Measurements from ENCODE around the gene SLC26A2. TPM values are rescaled to one million over a fixed set of nuclear protein-coding genes. Genes with fewer than 3 reads are reported as not detected.

SLC26A2 gene
- total RNA-seq, 2 donors from 2014 or later: 7.2 to 12.0 TPM

- H3K27me3 ChIP-seq: no peaks in the 10 kb centered on the region
- H3K9me3 ChIP-seq: no peaks in the 10 kb centered on the region
- peaks cover 73% of the 10 kb centered on the region for H3K36me3 ChIP-seq
- H3K4me1 ChIP-seq: peaks cover 0 to 42% of the 10 kb centered on the region in 2 donors
- no peak for DNase-seq (ENCODE audit: low spot score)
- no peak for TF ChIP-seq CTCF (IDR thresholded peaks at IDR 0.05)
- peak overlapping the region; percentile 22 to 58 for H3K27ac ChIP-seq
- H3K4me3 ChIP-seq: no peak overlapping the region
Observed at GRCh38 chr5:150021491-150022157, 61.1 kb downstream of the SLC26A2 start.

- H3K9me3 ChIP-seq: no peaks in the 10 kb centered on the region
- H3K27ac ChIP-seq: peak overlapping the region; percentile 22 to 58
- no peaks in the 10 kb centered on the region for H3K27me3 ChIP-seq
- H3K4me1 ChIP-seq: peaks cover 0 to 42% of the 10 kb centered on the region in 2 donors
- no peak overlapping the region for H3K4me3 ChIP-seq
- H3K36me3 ChIP-seq: peaks cover 74% of the 10 kb centered on the region
- TF ChIP-seq CTCF (IDR thresholded peaks at IDR 0.05): no peak
- DNase-seq (ENCODE audit: low spot score): no peak
Observed at GRCh38 chr5:150022158-150022531, 61.6 kb downstream of the SLC26A2 start.

GRCh38 chr5:150022681-150023080 lies 62.1 kb downstream of the SLC26A2 start:
- no peaks in the 10 kb centered on the region for H3K9me3 ChIP-seq
- no peak for DNase-seq (ENCODE audit: low spot score)
- no peak for TF ChIP-seq CTCF (IDR thresholded peaks at IDR 0.05)
- H3K4me3 ChIP-seq: no peak overlapping the region
- peak overlapping the region; percentile 19 to 58 for H3K27ac ChIP-seq
- peaks cover 79% of the 10 kb centered on the region for H3K36me3 ChIP-seq
- no peaks in the 10 kb centered on the region for H3K27me3 ChIP-seq
- peaks cover 0 to 42% of the 10 kb centered on the region in 2 donors for H3K4me1 ChIP-seq

- DNase-seq (ENCODE audit: low spot score): no peak
- no peaks in the 10 kb centered on the region for H3K9me3 ChIP-seq
Observed at GRCh38 chr5:150023136-150023535, 62.6 kb downstream of the SLC26A2 start.

GRCh38 chr5:150024346-150024984 lies 63.9 kb downstream of the SLC26A2 start:
- peak overlapping the region; percentile 2 to 30 for H3K27ac ChIP-seq
- TF ChIP-seq CTCF (IDR thresholded peaks at IDR 0.05): peak in 1 of 2 donors; percentile 49
- no peak overlapping the region for H3K4me3 ChIP-seq
- peaks cover 69% of the 10 kb centered on the region for H3K36me3 ChIP-seq
- no peak for DNase-seq (ENCODE audit: low spot score)
- H3K4me1 ChIP-seq: peaks cover 0 to 42% of the 10 kb centered on the region in 2 donors
- H3K9me3 ChIP-seq: no peaks in the 10 kb centered on the region
- no peaks in the 10 kb centered on the region for H3K27me3 ChIP-seq

More at GRCh38 chr5:150023136-150023535, 62.6 kb downstream of the SLC26A2 start:
- TF ChIP-seq CTCF (IDR thresholded peaks at IDR 0.05): no peak
- Histone ChIP-seq H3K27me3 (no peaks in the 10 kb centered on the region), H3K4me1 (peaks cover 0 to 42% of the 10 kb centered on the region in 2 donors), H3K36me3 (peaks cover 80% of the 10 kb centered on the region), H3K27ac (peak overlapping the region; percentile 19 to 58), H3K4me3 (no peak overlapping the region)

Data from right atrium auricular region (tissue), 2 donors.